Activated T-cell treated with anti-CD3 and anti-CD28 coated beads, Interleukin-2, amount 50 U/mL, for 48 hours (primary cell): Measurements from ENCODE around the gene CTNNA3.

Source experiments
- DNase-seq, 2 experiments: peaks; one replicate each; pipeline ENCODE4 v3.0.0-alpha.2; 2020

Gene CTNNA3

GRCh38 chr10:66925896-66926715 lies 769.9 kb downstream of the CTNNA3 start, which contains the start of gene LRRTM3:
TSS of gene LRRTM3 (plus strand) at chr10:66926036.
- DNase-seq: peak in 1 of 2 experiments; percentile 22

GRCh38 chr10:66925373-66925772 lies 770.6 kb downstream of the CTNNA3 start:
- no peak for DNase-seq

GRCh38 chr10:66924674-66925345 lies 771.2 kb downstream of the CTNNA3 start:
- DNase-seq: no peak

- no peak for DNase-seq
These were observed 776.7 kb downstream of the CTNNA3 start for GRCh38 chr10:66919248-66919647.

- no peak for DNase-seq
These were observed 778.9 kb downstream of the CTNNA3 start for GRCh38 chr10:66917104-66917503.

GRCh38 chr10:66916030-66916429 lies 780.0 kb downstream of the CTNNA3 start:
- no peak for DNase-seq

GRCh38 chr10:66910671-66911070 lies 785.3 kb downstream of the CTNNA3 start:
- no peak for DNase-seq

- no peak for DNase-seq
These were observed 803.1 kb downstream of the CTNNA3 start for GRCh38 chr10:66892871-66893270.

GRCh38 chr10:66888237-66888636 lies 807.8 kb downstream of the CTNNA3 start:
- DNase-seq: no peak

GRCh38 chr10:66886848-66887247 lies 809.1 kb downstream of the CTNNA3 start:
- DNase-seq: no peak

GRCh38 chr10:66882271-66882670 lies 813.7 kb downstream of the CTNNA3 start:
- no peak for DNase-seq

- DNase-seq: no peak
These were observed 814.2 kb downstream of the CTNNA3 start for GRCh38 chr10:66881814-66882213.

- no peak for DNase-seq
These were observed 815.2 kb downstream of the CTNNA3 start for GRCh38 chr10:66880826-66881225.

- DNase-seq: no peak
These were observed 815.7 kb downstream of the CTNNA3 start for GRCh38 chr10:66880292-66880691.

GRCh38 chr10:66877361-66877760 lies 818.6 kb downstream of the CTNNA3 start:
- no peak for DNase-seq

GRCh38 chr10:66869635-66870034 lies 826.4 kb downstream of the CTNNA3 start:
- DNase-seq: no peak

- no peak for DNase-seq
These were observed 833.2 kb downstream of the CTNNA3 start for GRCh38 chr10:66862687-66863258.

GRCh38 chr10:66860376-66860945 lies 835.5 kb downstream of the CTNNA3 start:
- no peak for DNase-seq

GRCh38 chr10:66852811-66853210 lies 843.2 kb downstream of the CTNNA3 start:
- DNase-seq: no peak

- no peak for DNase-seq
These were observed 847.1 kb downstream of the CTNNA3 start for GRCh38 chr10:66848856-66849255.

GRCh38 chr10:66844176-66844942 lies 851.6 kb downstream of the CTNNA3 start:
- no peak for DNase-seq

GRCh38 chr10:66843396-66843795 lies 852.6 kb downstream of the CTNNA3 start:
- DNase-seq: no peak

GRCh38 chr10:66842867-66843266 lies 853.1 kb downstream of the CTNNA3 start:
- DNase-seq: no peak
